K562 (cell line): Measurements from ENCODE around the gene DDR1. TPM values are rescaled to one million over a fixed set of nuclear protein-coding genes. Genes with fewer than 3 reads are reported as not detected.

ENCODE experiments used
- DLX4 ChIP-seq: fragments of 250-450 bp; sonication (Bioruptor Pico); IDR thresholded peaks from 2 replicates; pipeline ENCODE4 v1.6.1; 2021; ENCODE audit warnings: mild to moderate bottlenecking
- FIP1L1 ChIP-seq: fragments of 200-400 bp; formaldehyde crosslinking; IDR thresholded peaks from 2 replicates; pipeline ENCODE4 v1.6.1; 2018; ENCODE audit warnings: mild to moderate bottlenecking, low read depth, low read length; ENCODE audit not compliant: poor library complexity, severe bottlenecking
- GATA2 ChIP-seq: sonication (generic); formaldehyde crosslinking; IDR thresholded peaks from 2 replicates; pipeline ENCODE4 v1.4.0; 2020; ENCODE audit warnings: mild to moderate bottlenecking, missing genetic modification reagents
- HNRNPK ChIP-seq: fragments of 200-400 bp; formaldehyde crosslinking; IDR thresholded peaks from one replicate; pipeline ENCODE4 v1.6.1; 2018; ENCODE audit warnings: mild to moderate bottlenecking, low read depth, low read length; ENCODE audit not compliant: poor library complexity, severe bottlenecking
- JUNB ChIP-seq: fragments of 450-650 bp; formaldehyde crosslinking; conservative IDR thresholded peaks from 2 replicates; pipeline ENCODE4 v1.4.0; 2020; ENCODE audit warnings: mild to moderate bottlenecking
- MYBL2 ChIP-seq, 2 experiments: fragments of 450-650 bp in 1 of 2; sonication (generic) in 1 of 2; formaldehyde crosslinking in 1 of 2; IDR thresholded peaks; 2 replicates each; pipeline versions ENCODE4 v1.6.1 to v1.8.1; 2017 to 2022; ENCODE audit warnings: borderline replicate concordance in 1 of 2, inconsistent platforms in 1 of 2, low read depth in 1 of 2, mild to moderate bottlenecking in 1 of 2, missing genetic modification reagents in 1 of 2, moderate library complexity in 1 of 2
- NONO ChIP-seq, 2 experiments: fragments of 200-400 bp in 1 of 2; fragments of 450-650 bp in 1 of 2; formaldehyde crosslinking in 1 of 2; IDR thresholded peaks; 2 replicates each; pipeline ENCODE4 v1.6.1; 2017; ENCODE audit warnings: low read depth in 2 of 2, mild to moderate bottlenecking in 2 of 2, moderate library complexity in 2 of 2, low read length in 1 of 2
- NR1H2 ChIP-seq: sonication (generic); formaldehyde crosslinking; IDR thresholded peaks from 2 replicates; pipeline ENCODE4 v1.4.0; 2020; ENCODE audit warnings: mild to moderate bottlenecking, missing genetic modification reagents
- PRPF4 ChIP-seq: fragments of 200-400 bp; formaldehyde crosslinking; IDR thresholded peaks from one replicate; pipeline ENCODE4 v1.6.1; 2017; ENCODE audit warnings: low read length, low read depth, mild to moderate bottlenecking; ENCODE audit not compliant: insufficient read depth, poor library complexity, severe bottlenecking
- REST ChIP-seq, 2 experiments: fragments of 450-650 bp; formaldehyde crosslinking in 1 of 2; IDR thresholded peaks; 2 replicates each; pipeline versions ENCODE4 v1.4.0 to v1.6.1; 2014 to 2020; ENCODE audit warnings: mild to moderate bottlenecking in 2 of 2, borderline replicate concordance in 1 of 2, low read depth in 1 of 2
- SAFB ChIP-seq: fragments of 200-400 bp; formaldehyde crosslinking; IDR thresholded peaks from 2 replicates; pipeline ENCODE4 v1.6.1; 2017; ENCODE audit warnings: low read depth, low read length, borderline replicate concordance
- SIN3B ChIP-seq: fragments of 450-650 bp; IDR thresholded peaks from 2 replicates; pipeline ENCODE4 v1.6.1; 2017; ENCODE audit warnings: low read depth, mild to moderate bottlenecking, moderate library complexity
- SNAPC5 ChIP-seq: fragments of 250-450 bp; sonication (Bioruptor Pico); IDR thresholded peaks from 2 replicates; pipeline ENCODE4 v1.8.0; 2021; ENCODE audit warnings: moderate library complexity, mild to moderate bottlenecking, inconsistent platforms
- TARDBP ChIP-seq: fragments of 450-650 bp; IDR thresholded peaks from 2 replicates; pipeline ENCODE4 v1.6.1; 2016
- ZFX ChIP-seq: sonication (generic); formaldehyde crosslinking; IDR thresholded peaks from 2 replicates; pipeline ENCODE4 v1.8.0; 2022; ENCODE audit warnings: mild to moderate bottlenecking, missing genetic modification reagents, moderate library complexity
- ZKSCAN1 ChIP-seq: fragments of 150-350 bp; IDR thresholded peaks from 2 replicates; pipeline ENCODE4 v1.6.1; 2016; ENCODE audit warnings: low read depth, low read length
- ZNF347 ChIP-seq: fragments of 450-650 bp; formaldehyde crosslinking; IDR thresholded peaks from 2 replicates; pipeline ENCODE4 v1.4.0; 2020; ENCODE audit warnings: low read depth, mild to moderate bottlenecking, moderate library complexity
- ZNF445 ChIP-seq: fragments of 250-450 bp; sonication (Bioruptor Pico); IDR thresholded peaks from 2 replicates; pipeline ENCODE4 v1.4.0; 2020; ENCODE audit warnings: low read depth, mild to moderate bottlenecking, moderate library complexity
- ZNF717 ChIP-seq: fragments of 250-450 bp; sonication (Bioruptor Pico); IDR thresholded peaks from 2 replicates; pipeline ENCODE4 v1.5.0; 2021
- polyA plus RNA-seq, 8 experiments: library from polyadenylated mRNA; depleted of rRNA in 4 of 8; stranded (reverse) in 5 of 8; unstranded in 3 of 8; fragments of >200 nt; fragmentation: Nextera tagmentation in 2 of 8; fragmentation: Illumina TruSeq in 1 of 8; extraction: Ambion mirVana in 2 of 8; extraction: Trizol in 1 of 8; gene quantifications; 2 replicates each; pipeline versions ENCODE4 v1.2.1 to v1.2.3, GENCODE V29; 2011 to 2014; ENCODE audit warnings: inconsistent platforms in 1 of 8, missing spikeins in 1 of 8
- total RNA-seq, 7 experiments: library from RNA; depleted of rRNA in 6 of 7; stranded (reverse); fragments of >200 nt in 6 of 7; fragmentation: Illumina TruSeq in 2 of 7; extraction: Trizol in 2 of 7; gene quantifications; 2 replicates each; pipeline versions ENCODE4 v1.2.1 to v1.2.3, GENCODE V29; 2011 to 2021; ENCODE audit warnings: low replicate concordance in 1 of 7

DDR1 gene
- total and polyA plus RNA-seq, 9 of the 15 experiments (the other 6 are each of a cell fraction or from before 2014, with no cell fraction given), result 1.4 to 44.6 (median 12.2) TPM

GRCh38 chr6:30942338-30943060, 58.2 kb downstream of the DDR1 start (continued):
- peak; percentile 51; the same call in 1 of the 2 replicates for TF ChIP-seq REST (IDR thresholded peaks at IDR 0.05; ENCODE audit: borderline replicate concordance)
- TF ChIP-seq REST (CRISPR knock-in tag; IDR thresholded peaks at IDR 0.05; ENCODE audit: low read depth), result no peak
- TF ChIP-seq NR1H2 (CRISPR knock-in tag), result no peak
- TF ChIP-seq ZNF347 (CRISPR knock-in tag), result no peak
- TF ChIP-seq JUNB, result no peak
- no peak for TF ChIP-seq NONO (IDR thresholded peaks at IDR 0.05; ENCODE audit: low read depth in 2 of 2, low read length in 1 of 2)
- no peak for TF ChIP-seq SNAPC5 (CRISPR knock-in tag)
- TF ChIP-seq HNRNPK, result no peak
- TF ChIP-seq GATA2 (CRISPR knock-in tag), result no peak
- no peak for TF ChIP-seq ZKSCAN1
- TF ChIP-seq PRPF4, result no peak
- no peak for TF ChIP-seq ZNF717 (CRISPR knock-in tag)
- TF ChIP-seq SIN3B, result no peak
- TF ChIP-seq SAFB, result no peak
- 0 out of 2 replicates have a peak, but pooled peaks have one; percentile 33 for TF ChIP-seq TARDBP
- no peak for TF ChIP-seq ZFX
- no peak for TF ChIP-seq MYBL2 (IDR thresholded peaks at IDR 0.05; ENCODE audit: low read depth)
- no peak for TF ChIP-seq MYBL2 (CRISPR knock-in tag; IDR thresholded peaks at IDR 0.05; ENCODE audit: borderline replicate concordance)
- TF ChIP-seq FIP1L1, result no peak
- TF ChIP-seq ZNF445 (CRISPR knock-in tag), result no peak
- TF ChIP-seq DLX4 (CRISPR knock-in tag), result no peak
